ENCODE data around the gene ELFN2.
"Not testable (repeated sequence)": the region's sequence is repeated elsewhere in the genome, so short reads cannot be mapped to it uniquely, and the experiment has no call there.

Gene ELFN2

GRCh38 chr22:37427135-37427710 is at the start of gene ELFN2:
ELFN2 (minus strand) TSS chr22:37427479; CDS start chr22:37375534, 51,945 bp downstream.
- Mint-ChIP-seq H3K4me3 (peak within 1 kb of the TSS; percentile 65), H3K27ac (no peak within 1 kb of the TSS), H3K9me3 (peaks cover under 1% of the 10 kb centered on the region), H3K27me3 (peaks cover 82% of the 10 kb centered on the region), H3K36me3 (ENCODE audit: low read depth) (no peaks in the 10 kb centered on the region), H3K4me1 (ENCODE audit: low read depth) (peaks cover 30% of the 10 kb centered on the region)
- intact Hi-C loops (cut with micrococcal nuclease): no loop called here

- no peak overlapping the region for H3K4me3 Mint-ChIP-seq
- no peaks in the 10 kb centered on the region for H3K9me3 Mint-ChIP-seq
- H3K4me1 Mint-ChIP-seq (ENCODE audit: low read depth): peaks cover 17% of the 10 kb centered on the region
- intact Hi-C loops (cut with micrococcal nuclease): no loop called here
- no peaks in the 10 kb centered on the region for H3K27me3 Mint-ChIP-seq
- no peak overlapping the region for H3K27ac Mint-ChIP-seq
- peaks cover 97% of the 10 kb centered on the region for H3K36me3 Mint-ChIP-seq (ENCODE audit: low read depth)
Measured at GRCh38 chr22:37476389-37477329, 49.4 kb upstream of the ELFN2 start.

GRCh38 chr22:37474447-37475090 is 47.3 kb upstream of the ELFN2 start:
- H3K4me1 Mint-ChIP-seq (ENCODE audit: low read depth): no peaks in the 10 kb centered on the region
- peaks cover 100% of the 10 kb centered on the region for H3K36me3 Mint-ChIP-seq (ENCODE audit: low read depth)
- intact Hi-C loops (cut with micrococcal nuclease): no loop called here
- H3K4me3 Mint-ChIP-seq: no peak overlapping the region
- H3K27ac Mint-ChIP-seq: no peak overlapping the region
- H3K27me3 Mint-ChIP-seq: no peaks in the 10 kb centered on the region
- H3K9me3 Mint-ChIP-seq: no peaks in the 10 kb centered on the region

- H3K36me3 Mint-ChIP-seq (ENCODE audit: low read depth): peaks cover 100% of the 10 kb centered on the region
- H3K9me3 Mint-ChIP-seq: no peaks in the 10 kb centered on the region
- H3K4me3 Mint-ChIP-seq: no peak overlapping the region
- intact Hi-C loops (cut with micrococcal nuclease): no loop called here
- no peak overlapping the region for H3K27ac Mint-ChIP-seq
- no peaks in the 10 kb centered on the region for H3K4me1 Mint-ChIP-seq (ENCODE audit: low read depth)
- H3K27me3 Mint-ChIP-seq: no peaks in the 10 kb centered on the region
Measured at GRCh38 chr22:37473437-37473946, 46.2 kb upstream of the ELFN2 start.

GRCh38 chr22:37472418-37473006 is 45.2 kb upstream of the ELFN2 start:
- H3K27me3 Mint-ChIP-seq: no peaks in the 10 kb centered on the region
- H3K4me3 Mint-ChIP-seq: no peak overlapping the region
- no peaks in the 10 kb centered on the region for H3K4me1 Mint-ChIP-seq (ENCODE audit: low read depth)
- H3K27ac Mint-ChIP-seq: no peak overlapping the region
- peaks cover 100% of the 10 kb centered on the region for H3K36me3 Mint-ChIP-seq (ENCODE audit: low read depth)
- intact Hi-C loops (cut with micrococcal nuclease): no loop called here
- H3K9me3 Mint-ChIP-seq: no peaks in the 10 kb centered on the region

- no peak overlapping the region for H3K4me3 Mint-ChIP-seq
- H3K27ac Mint-ChIP-seq: no peak overlapping the region
- intact Hi-C loops (cut with micrococcal nuclease): no loop called here
- no peaks in the 10 kb centered on the region for H3K4me1 Mint-ChIP-seq (ENCODE audit: low read depth)
- H3K9me3 Mint-ChIP-seq: no peaks in the 10 kb centered on the region
- H3K27me3 Mint-ChIP-seq: no peaks in the 10 kb centered on the region
- H3K36me3 Mint-ChIP-seq (ENCODE audit: low read depth): peaks cover 100% of the 10 kb centered on the region
Measured at GRCh38 chr22:37471727-37472417, 44.6 kb upstream of the ELFN2 start.

GRCh38 chr22:37470087-37470445 is 42.8 kb upstream of the ELFN2 start:
- Mint-ChIP-seq H3K27ac (no peak overlapping the region), H3K27me3 (no peaks in the 10 kb centered on the region), H3K36me3 (ENCODE audit: low read depth) (peaks cover 100% of the 10 kb centered on the region), H3K9me3 (no peaks in the 10 kb centered on the region), H3K4me1 (ENCODE audit: low read depth) (no peaks in the 10 kb centered on the region), H3K4me3 (no peak overlapping the region)
- intact Hi-C loops (cut with micrococcal nuclease): no loop called here

GRCh38 chr22:37469416-37470086 is 42.3 kb upstream of the ELFN2 start:
- Mint-ChIP-seq H3K36me3 (ENCODE audit: low read depth) (peaks cover 97% of the 10 kb centered on the region), H3K27ac (no peak overlapping the region)
- intact Hi-C loops (cut with micrococcal nuclease): no loop called here

GRCh38 chr22:37468201-37468695 is 41.0 kb upstream of the ELFN2 start:
- intact Hi-C loops (cut with micrococcal nuclease); H3K27me3 Mint-ChIP-seq; H3K27ac Mint-ChIP-seq; H3K9me3 Mint-ChIP-seq; H3K4me3 Mint-ChIP-seq; H3K4me1 Mint-ChIP-seq (ENCODE audit: low read depth): not testable (repeated sequence)
- H3K36me3 Mint-ChIP-seq (ENCODE audit: low read depth): peaks cover 84% of the 10 kb centered on the region

More at GRCh38 chr22:37469416-37470086, 42.3 kb upstream of the ELFN2 start:
- Mint-ChIP-seq H3K4me1 (ENCODE audit: low read depth) (no peaks in the 10 kb centered on the region), H3K4me3 (no peak overlapping the region), H3K9me3 (no peaks in the 10 kb centered on the region), H3K27me3 (no peaks in the 10 kb centered on the region)

GRCh38 chr22:37467391-37467955 is 40.2 kb upstream of the ELFN2 start:
- peaks cover 77% of the 10 kb centered on the region for H3K36me3 Mint-ChIP-seq (ENCODE audit: low read depth)
- H3K4me1 Mint-ChIP-seq (ENCODE audit: low read depth): no peaks in the 10 kb centered on the region

GRCh38 chr22:37464181-37464580 is 36.9 kb upstream of the ELFN2 start:
- intact Hi-C loops (cut with micrococcal nuclease): no loop called here
- Mint-ChIP-seq H3K4me3 (no peak overlapping the region), H3K4me1 (ENCODE audit: low read depth) (peaks cover 5% of the 10 kb centered on the region), H3K27ac (no peak overlapping the region), H3K9me3 (no peaks in the 10 kb centered on the region), H3K27me3 (no peaks in the 10 kb centered on the region), H3K36me3 (ENCODE audit: low read depth) (peaks cover 44% of the 10 kb centered on the region)

More at GRCh38 chr22:37467391-37467955, 40.2 kb upstream of the ELFN2 start:
- intact Hi-C loops (cut with micrococcal nuclease): no loop called here
- Mint-ChIP-seq H3K9me3 (no peaks in the 10 kb centered on the region), H3K27ac (no peak overlapping the region), H3K27me3 (no peaks in the 10 kb centered on the region), H3K4me3 (no peak overlapping the region)

GRCh38 chr22:37462983-37463382 is 35.7 kb upstream of the ELFN2 start:
- intact Hi-C loops (cut with micrococcal nuclease): no loop called here
- Mint-ChIP-seq H3K36me3 (ENCODE audit: low read depth) (peaks cover 32% of the 10 kb centered on the region), H3K4me3 (no peak overlapping the region), H3K9me3 (no peaks in the 10 kb centered on the region), H3K4me1 (ENCODE audit: low read depth) (peaks cover 5% of the 10 kb centered on the region), H3K27me3 (no peaks in the 10 kb centered on the region), H3K27ac (no peak overlapping the region)

Measured in dendritic cell treated with granulocyte-macrophage colony-stimulating factor and Interleukin-4, amounts not matched to agents 40 ng/mL and 50 ng/mL, for 4 days (primary cell).